Activated CD8-positive, alpha-beta T cell treated with anti-CD3 and anti-CD28 coated beads, Interleukin-2, amount 10 ng/mL, durations not matched to agents 7 days and 5 days (primary cell): ENCODE data around the gene ARSA. TPM values are rescaled to one million over a fixed set of nuclear protein-coding genes. Genes with fewer than 3 reads are reported as not detected.
A peak's percentile ranks its signal among the peaks of the same experiment; 100 is the strongest.

Source experiments
- ATAC-seq: fragments of 150-1000 bp; cut with Tn5 transposase; one replicate; pipeline ENCODE4 v1.10.0; 2021; ENCODE audit warnings: moderate library complexity
- CTCF ChIA-PET: fragments of 350-600 bp; sonication (Branson Sonifier 250); formaldehyde crosslinking; loops from one replicate; lab custom pipeline; 2021; ENCODE audit warnings: antibody characterized with exemption; lab: Charles Lee
- POLR2A ChIA-PET: fragments of 350-600 bp; sonication (Branson Sonifier 250); formaldehyde crosslinking; loops from one replicate; lab custom pipeline; 2021; ENCODE audit warnings: antibody characterized with exemption; lab: Charles Lee
- DNase-seq: peaks from one replicate; pipeline ENCODE4 v3.0.0-alpha.2; 2020
- H3K27ac Mint-ChIP-seq: one replicate; pipeline ENCODE4 v1.8.0; 2021; ENCODE audit warnings: mild to moderate bottlenecking, mixed read lengths
- H3K27me3 Mint-ChIP-seq: one replicate; pipeline ENCODE4 v1.8.0; 2021; ENCODE audit warnings: low read depth, mixed read lengths
- H3K36me3 Mint-ChIP-seq: one replicate; pipeline ENCODE4 v1.8.0; 2021; ENCODE audit warnings: low read depth, mixed read lengths
- H3K4me1 Mint-ChIP-seq: one replicate; pipeline ENCODE4 v1.8.0; 2021; ENCODE audit warnings: low read depth, mixed read lengths
- H3K4me3 Mint-ChIP-seq: one replicate; pipeline ENCODE4 v1.8.0; 2021; ENCODE audit warnings: mild to moderate bottlenecking, mixed read lengths
- H3K9me3 Mint-ChIP-seq: one replicate; pipeline ENCODE4 v1.8.0; 2022; ENCODE audit warnings: mixed read lengths; ENCODE audit not compliant: insufficient read depth
- total RNA-seq, 2 experiments: library from RNA; stranded (reverse); gene quantifications; one replicate each; pipeline ENCODE4 v1.2.3, GENCODE V29; 2021

The ARSA gene
- total RNA-seq, result 10 to 100 TPM; 28.8 to 35.1 TPM

- Mint-ChIP-seq H3K36me3 (peaks cover 7% of the 10 kb centered on the region), H3K9me3 (no peaks in the 10 kb centered on the region), H3K4me3 (peak within 1 kb of the TSS; percentile 79), H3K27ac (peak within 1 kb of the TSS; percentile 81), H3K4me1 (peaks cover 25% of the 10 kb centered on the region), H3K27me3 (peaks cover 3% of the 10 kb centered on the region)
- peak; percentile 97 for ATAC-seq
- CTCF ChIA-PET, result interaction anchor here (0.6 to 2.1 kb wide), 3 partner anchors 64 to 383 kb away, joined by 3 to 11 read pairs (median 3); partner anchors contain the start of genes SCO2 and TUBGCP6
- peak; percentile 86 for DNase-seq
- POLR2A ChIA-PET, result interaction anchor here (0.6 to 1.1 kb wide), 3 partner anchors 9 to 185 kb away, joined by 3 to 8 read pairs (median 4); partner anchors contain the start of gene SCO2
Measured at GRCh38 chr22:50627642-50628542, at the start of gene ARSA. ARSA (minus strand) TSS chr22:50628152; CDS start chr22:50627779, 373 bp downstream.

GRCh38 chr22:50676661-50677492, 48.9 kb upstream of the ARSA start:
- POLR2A ChIA-PET, result no interaction called here
- DNase-seq, result no peak
- H3K27ac Mint-ChIP-seq, result no peak overlapping the region

GRCh38 chr22:50676180-50676636, 48.3 kb upstream of the ARSA start:
- no peak overlapping the region for H3K27ac Mint-ChIP-seq
- ATAC-seq (no peak), DNase-seq (peak; percentile 2)
- no peak overlapping the region for H3K4me3 Mint-ChIP-seq
- no peaks in the 10 kb centered on the region for H3K9me3 Mint-ChIP-seq
- ChIA-PET POLR2A (no interaction called here), CTCF (interaction anchor here (1.9 kb wide), 1 partner anchor 15 kb away, joined by 5 read pairs; no protein-coding TSS in a partner anchor)
- peaks cover 39% of the 10 kb centered on the region for H3K27me3 Mint-ChIP-seq
- no peaks in the 10 kb centered on the region for H3K36me3 Mint-ChIP-seq
- peaks cover 9% of the 10 kb centered on the region for H3K4me1 Mint-ChIP-seq

More at GRCh38 chr22:50676661-50677492, 48.9 kb upstream of the ARSA start:
- peaks cover 32% of the 10 kb centered on the region for H3K27me3 Mint-ChIP-seq
- CTCF ChIA-PET, result interaction anchor here (1.9 kb wide), 1 partner anchor 15 kb away, joined by 5 read pairs; no protein-coding TSS in a partner anchor
- H3K9me3 Mint-ChIP-seq, result no peaks in the 10 kb centered on the region
- H3K4me1 Mint-ChIP-seq, result peaks cover 7% of the 10 kb centered on the region
- no peaks in the 10 kb centered on the region for H3K36me3 Mint-ChIP-seq
- no peak for ATAC-seq
- no peak overlapping the region for H3K4me3 Mint-ChIP-seq

- POLR2A ChIA-PET, result no interaction called here
- peaks cover 44% of the 10 kb centered on the region for H3K27me3 Mint-ChIP-seq
- H3K9me3 Mint-ChIP-seq, result no peaks in the 10 kb centered on the region
- no peak overlapping the region for H3K27ac Mint-ChIP-seq
- no peaks in the 10 kb centered on the region for H3K36me3 Mint-ChIP-seq
- no peak for ATAC-seq
- H3K4me3 Mint-ChIP-seq, result no peak overlapping the region
- CTCF ChIA-PET, result interaction anchor here (1.9 kb wide), 1 partner anchor 16 kb away, joined by 5 read pairs; no protein-coding TSS in a partner anchor
- H3K4me1 Mint-ChIP-seq, result peaks cover 9% of the 10 kb centered on the region
- DNase-seq, result no peak
Measured at GRCh38 chr22:50675553-50676179, 47.7 kb upstream of the ARSA start.

GRCh38 chr22:50674606-50675552, 46.9 kb upstream of the ARSA start:
- no peak overlapping the region for H3K4me3 Mint-ChIP-seq
- H3K27me3 Mint-ChIP-seq, result peaks cover 48% of the 10 kb centered on the region
- no peaks in the 10 kb centered on the region for H3K36me3 Mint-ChIP-seq
- DNase-seq (no peak), ATAC-seq (peak; percentile 33)
- H3K9me3 Mint-ChIP-seq, result no peaks in the 10 kb centered on the region
- no peak overlapping the region for H3K27ac Mint-ChIP-seq
- POLR2A ChIA-PET, result no interaction called here
- peaks cover 9% of the 10 kb centered on the region for H3K4me1 Mint-ChIP-seq
- CTCF ChIA-PET, result no interaction called here

- CTCF ChIA-PET, result no interaction called here
- DNase-seq (no peak), ATAC-seq (no peak)
- Mint-ChIP-seq H3K4me1 (peaks cover 9% of the 10 kb centered on the region), H3K9me3 (no peaks in the 10 kb centered on the region), H3K27me3 (peaks cover 48% of the 10 kb centered on the region), H3K4me3 (no peak overlapping the region), H3K36me3 (no peaks in the 10 kb centered on the region), H3K27ac (no peak overlapping the region)
- POLR2A ChIA-PET, result no interaction called here
Measured at GRCh38 chr22:50674130-50674500, 46.2 kb upstream of the ARSA start.

- no peak for ATAC-seq
- H3K36me3 Mint-ChIP-seq, result no peaks in the 10 kb centered on the region
- ChIA-PET CTCF (no interaction called here), POLR2A (no interaction called here)
- peaks cover 50% of the 10 kb centered on the region for H3K27me3 Mint-ChIP-seq
- no peak for DNase-seq
- no peaks in the 10 kb centered on the region for H3K9me3 Mint-ChIP-seq
- H3K4me1 Mint-ChIP-seq, result peaks cover 9% of the 10 kb centered on the region
- no peak overlapping the region for H3K27ac Mint-ChIP-seq
- peak overlapping the region; percentile 40 for H3K4me3 Mint-ChIP-seq
Measured at GRCh38 chr22:50673231-50674129, 45.5 kb upstream of the ARSA start.

GRCh38 chr22:50672471-50673230, 44.7 kb upstream of the ARSA start, which contains the start of gene SHANK3:
SHANK3 (plus strand) TSS chr22:50672823.
- ChIA-PET CTCF (no interaction called here), POLR2A (no interaction called here)
- H3K4me3 Mint-ChIP-seq, result peak within 1 kb of the TSS; percentile 40
- ATAC-seq (no peak), DNase-seq (no peak)
- no peaks in the 10 kb centered on the region for H3K9me3 Mint-ChIP-seq
- H3K36me3 Mint-ChIP-seq, result no peaks in the 10 kb centered on the region
- no peak within 1 kb of the TSS for H3K27ac Mint-ChIP-seq
- H3K27me3 Mint-ChIP-seq, result peaks cover 57% of the 10 kb centered on the region
- peaks cover 9% of the 10 kb centered on the region for H3K4me1 Mint-ChIP-seq

GRCh38 chr22:50672041-50672440, 44.1 kb upstream of the ARSA start:
- Mint-ChIP-seq H3K27me3 (peaks cover 57% of the 10 kb centered on the region), H3K4me1 (peaks cover 9% of the 10 kb centered on the region), H3K27ac (no peak overlapping the region), H3K36me3 (no peaks in the 10 kb centered on the region), H3K4me3 (no peak overlapping the region), H3K9me3 (no peaks in the 10 kb centered on the region)
- ATAC-seq, result no peak
- ChIA-PET POLR2A (no interaction called here), CTCF (no interaction called here)
- no peak for DNase-seq
